GM13977 (cell line): ENCODE measurements around the gene CEP20.

Experiments used
- DNase-seq: peaks from one replicate; pipeline ENCODE4 v3.0.0; 2012; ENCODE audit warnings: low spot score
- in situ Hi-C: fragments of 300-500 bp; cut with MboI; formaldehyde crosslinking; loops from one replicate; pipeline ENCODE4 v1.12.0; 2022; ENCODE audit warnings: low sequenced_read_pairs, low pct_unique_long_range_greater_than_20kb, mixed read lengths, inconsistent platforms; ENCODE audit not compliant: unreplicated experiment
- TF ChIP-seq, protein P1 (sequence below): IDR thresholded peaks from 2 replicates; pipeline ENCODE4 v1.5.1; 2012; ENCODE audit warnings: mild to moderate bottlenecking, control low read depth; ENCODE audit not compliant: insufficient read depth; ENCODE audit errors: extremely low read depth, missing control alignments

CEP20 gene

GRCh38 chr16:15836965-15837611, 51.3 kb downstream of the CEP20 start:
- in situ Hi-C loops, result no loop called here
- TF ChIP-seq, protein P1, sequence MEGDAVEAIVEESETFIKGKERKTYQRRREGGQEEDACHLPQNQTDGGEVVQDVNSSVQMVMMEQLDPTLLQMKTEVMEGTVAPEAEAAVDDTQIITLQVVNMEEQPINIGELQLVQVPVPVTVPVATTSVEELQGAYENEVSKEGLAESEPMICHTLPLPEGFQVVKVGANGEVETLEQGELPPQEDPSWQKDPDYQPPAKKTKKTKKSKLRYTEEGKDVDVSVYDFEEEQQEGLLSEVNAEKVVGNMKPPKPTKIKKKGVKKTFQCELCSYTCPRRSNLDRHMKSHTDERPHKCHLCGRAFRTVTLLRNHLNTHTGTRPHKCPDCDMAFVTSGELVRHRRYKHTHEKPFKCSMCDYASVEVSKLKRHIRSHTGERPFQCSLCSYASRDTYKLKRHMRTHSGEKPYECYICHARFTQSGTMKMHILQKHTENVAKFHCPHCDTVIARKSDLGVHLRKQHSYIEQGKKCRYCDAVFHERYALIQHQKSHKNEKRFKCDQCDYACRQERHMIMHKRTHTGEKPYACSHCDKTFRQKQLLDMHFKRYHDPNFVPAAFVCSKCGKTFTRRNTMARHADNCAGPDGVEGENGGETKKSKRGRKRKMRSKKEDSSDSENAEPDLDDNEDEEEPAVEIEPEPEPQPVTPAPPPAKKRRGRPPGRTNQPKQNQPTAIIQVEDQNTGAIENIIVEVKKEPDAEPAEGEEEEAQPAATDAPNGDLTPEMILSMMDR, result no peak
- DNase-seq, result no peak

DNA sequence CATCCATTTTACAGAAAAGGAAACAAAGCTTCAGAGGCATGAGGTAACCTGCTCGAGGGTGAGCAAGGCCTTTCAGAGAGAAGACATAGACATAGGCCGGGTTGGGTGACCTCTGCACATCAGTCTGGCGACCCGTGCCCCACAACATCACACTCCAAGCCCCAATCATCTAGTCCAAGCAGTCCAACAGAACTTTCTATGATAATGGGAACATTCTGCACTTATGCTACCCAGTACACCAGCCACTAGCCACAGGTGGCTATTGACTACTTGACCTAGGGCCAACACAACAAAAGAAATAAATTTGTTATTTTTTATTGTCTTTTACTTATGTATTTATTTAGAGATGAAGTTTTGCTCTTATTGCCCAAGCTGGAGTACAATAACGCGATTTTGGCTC, 52.3 kb downstream of the CEP20 start:
- DNase-seq, result no peak
- in situ Hi-C loops, result no loop called here

DNA sequence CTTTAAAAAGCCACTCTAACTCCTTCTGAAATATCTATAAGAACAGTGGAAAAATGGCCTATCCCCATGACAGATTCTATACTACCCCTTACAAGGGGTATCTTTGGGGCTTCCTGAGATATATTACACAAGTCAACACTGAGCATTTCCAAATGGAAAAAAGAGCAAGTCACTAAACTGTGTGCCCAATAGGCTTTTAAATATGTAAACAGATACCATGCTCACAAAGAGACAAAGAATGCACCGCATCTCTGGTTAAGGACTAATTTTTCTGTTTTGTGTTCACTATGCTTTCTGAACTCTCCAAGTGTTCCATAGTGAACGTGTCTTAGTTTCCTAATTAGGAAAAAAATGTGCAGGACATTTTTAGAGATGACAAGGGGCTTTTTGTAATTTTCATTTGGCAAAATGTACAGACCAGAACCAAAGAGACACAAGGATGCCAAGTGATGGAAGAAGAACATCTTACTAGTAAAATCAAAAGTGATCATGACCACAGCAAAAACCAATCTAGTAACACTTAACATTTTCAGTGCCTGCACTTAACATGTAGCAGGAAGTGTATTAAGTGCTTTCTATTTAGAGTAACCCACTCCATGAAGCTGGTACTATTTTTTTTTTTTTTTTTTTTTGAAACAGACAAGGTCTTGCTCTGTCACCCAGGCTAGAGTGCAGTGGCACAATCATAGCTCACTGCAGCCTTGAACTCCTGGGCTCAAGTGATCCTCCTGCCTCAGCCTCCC, 53.1 kb downstream of the CEP20 start:
- in situ Hi-C loops, result no loop called here
- TF ChIP-seq, protein P1, result no peak
- peak; percentile 36 for DNase-seq

More for the DNA sequence above, 52.3 kb downstream of the CEP20 start:
- TF ChIP-seq, protein P1, result no peak

GRCh38 chr16:15834502-15834901, 53.9 kb downstream of the CEP20 start:
- TF ChIP-seq, protein P1, result no peak
- in situ Hi-C loops, result no loop called here

GRCh38 chr16:15833541-15833940, 54.9 kb downstream of the CEP20 start:
- in situ Hi-C loops, result no loop called here
- no peak for DNase-seq
- TF ChIP-seq, protein P1, result no peak

More at GRCh38 chr16:15834502-15834901, 53.9 kb downstream of the CEP20 start:
- no peak for DNase-seq

DNA sequence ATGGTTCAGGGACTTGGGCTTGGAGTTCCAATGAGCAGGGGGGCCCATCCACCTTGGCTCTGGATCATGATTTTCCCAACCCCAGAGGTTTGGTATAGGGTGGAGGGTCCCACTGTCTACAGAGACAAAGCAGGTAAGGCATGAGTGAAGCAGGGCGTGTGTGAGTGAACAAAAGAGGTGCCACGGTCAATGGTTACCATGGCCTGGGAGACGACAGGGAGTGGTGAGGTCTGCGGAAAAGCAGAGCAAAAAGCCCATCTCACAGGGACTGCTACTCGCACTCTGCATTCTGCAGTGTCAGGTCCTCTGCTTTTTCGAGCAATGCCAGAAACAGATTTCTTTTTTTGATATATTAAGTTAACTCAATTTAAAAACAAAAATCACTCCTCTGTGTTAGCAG, 56.2 kb downstream of the CEP20 start:
- TF ChIP-seq, protein P1, result no peak
- DNase-seq, result no peak
- in situ Hi-C loops, result no loop called here
